Lung (tissue), 12 donors: ENCODE measurements around the gene PRR20G. TPM values are rescaled to one million over a fixed set of nuclear protein-coding genes. Genes with fewer than 3 reads are reported as not detected.

Experiments
- ATAC-seq: fragments of 200-7000 bp; cut with Tn5 transposase; one replicate; pipeline ENCODE4 v1.9.1; 2020; ENCODE audit warnings: moderate number of reproducible peaks; ENCODE audit not compliant: insufficient read depth, low FRiP score
- DNase-seq, 3 donors: peaks; one replicate each; pipeline ENCODE4 v3.0.0-alpha.2; 2013 to 2017
- H3K27ac ChIP-seq, 2 donors: one replicate each; pipeline ENCODE4 v1.5.1; 2013; ENCODE audit warnings: mild to moderate bottlenecking in 2 of 2, moderate library complexity in 2 of 2, control low read depth in 1 of 2, inconsistent platforms in 1 of 2, low read depth in 1 of 2, low read length in 1 of 2
- H3K27me3 ChIP-seq, 3 donors: one replicate each; pipeline ENCODE4 v1.5.1; 2013; ENCODE audit warnings: low read length in 2 of 3; ENCODE audit not compliant: control insufficient read depth in 3 of 3, insufficient read depth in 3 of 3
- H3K36me3 ChIP-seq, 4 donors: one replicate each; pipeline ENCODE4 v1.5.1; 2013; ENCODE audit warnings: low read length in 4 of 4, mild to moderate bottlenecking in 1 of 4, moderate library complexity in 1 of 4; ENCODE audit not compliant: control insufficient read depth in 4 of 4, insufficient read depth in 4 of 4
- H3K4me1 ChIP-seq, 5 donors: one replicate each; pipeline ENCODE4 v1.5.1; 2013; ENCODE audit warnings: low read length in 5 of 5, mild to moderate bottlenecking in 2 of 5, moderate library complexity in 1 of 5; ENCODE audit not compliant: control insufficient read depth in 5 of 5, insufficient read depth in 5 of 5
- H3K4me3 ChIP-seq: one replicate; pipeline ENCODE4 v1.5.1; 2013; ENCODE audit warnings: mild to moderate bottlenecking, control low read depth, moderate library complexity
- H3K9ac ChIP-seq, 2 donors: one replicate each; pipeline ENCODE4 v1.5.1; 2013; ENCODE audit warnings: low read length in 2 of 2, control low read depth in 1 of 2; ENCODE audit not compliant: insufficient read depth in 1 of 2
- H3K9me3 ChIP-seq, 4 donors: one replicate each; pipeline ENCODE4 v1.5.1; 2013; ENCODE audit warnings: low read length in 3 of 4, mild to moderate bottlenecking in 1 of 4, moderate library complexity in 1 of 4; ENCODE audit not compliant: control insufficient read depth in 4 of 4, insufficient read depth in 3 of 4
- WGBS, 2 donors: extraction: QIAGEN DNeasy Blood & Tissue Kit; methylation state at CpG; one replicate each; pipeline ENCODE4 v1.1.7; 2013; 5-methylcytosine and 5-hydroxymethylcytosine counted together
- polyA plus RNA-seq, 2 donors: library from polyadenylated mRNA; stranded (reverse); fragments of 200-250 nt; gene quantifications; one replicate each; pipeline ENCODE4 v1.2.1, GENCODE V29; 2013
- total RNA-seq, 2 donors: library from RNA; depleted of rRNA in 1 of 2; stranded (reverse); fragments of >200 nt in 1 of 2; gene quantifications; one replicate each; pipeline ENCODE4 v1.2.1, GENCODE V29; 2014 to 2021
- TF ChIP-seq, protein P1 (sequence below): IDR thresholded peaks from 2 replicates; pipeline ENCODE4 v1.5.1; 2012; ENCODE audit warnings: mild to moderate bottlenecking; ENCODE audit errors: control extremely low read depth, extremely low read depth
- donor health status: control.
- donor health status: control.
- donor health status: Bipolar disorder and iron deficiency.
- donor health status: healthy.
- donor health status: DM: yes; HTN: yes; CAD: no.

PRR20G gene
- total and polyA plus RNA-seq, 4 donors = 0.05 TPM; not detected in 3

DNA sequence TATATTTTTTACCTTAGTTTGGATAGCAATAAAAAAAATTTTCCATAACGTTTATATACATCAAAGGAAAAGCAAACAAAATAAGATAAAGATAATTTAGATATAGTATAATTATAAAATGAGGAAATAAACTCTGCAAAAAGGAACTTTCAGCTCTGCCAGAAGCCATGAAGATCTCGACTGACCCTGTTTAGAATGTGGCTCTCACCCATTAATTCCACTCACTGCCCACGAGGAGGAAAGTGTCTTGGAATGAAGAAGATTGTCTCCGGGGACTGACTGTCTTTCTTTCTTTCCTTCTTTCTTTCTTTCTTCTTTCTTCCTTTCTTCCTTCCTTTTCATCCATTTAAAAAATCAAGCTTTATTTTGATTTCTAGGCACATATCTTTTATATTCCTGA, 20.1 kb upstream of the PRR20G start:
- DNase-seq = no peak
- 49 to 67% methylated on average over 4 of the region's 4 CpGs for WGBS, 2 donors
- H3K27me3 ChIP-seq = no peaks in the 10 kb centered on the region
- no peak overlapping the region for H3K27ac ChIP-seq
- H3K9ac ChIP-seq = no peak overlapping the region
- no peak overlapping the region for H3K4me3 ChIP-seq
- no peaks in the 10 kb centered on the region for H3K9me3 ChIP-seq
- no peaks in the 10 kb centered on the region for H3K4me1 ChIP-seq
- no peaks in the 10 kb centered on the region for H3K36me3 ChIP-seq
- no peak for ATAC-seq
- TF ChIP-seq, protein P1, sequence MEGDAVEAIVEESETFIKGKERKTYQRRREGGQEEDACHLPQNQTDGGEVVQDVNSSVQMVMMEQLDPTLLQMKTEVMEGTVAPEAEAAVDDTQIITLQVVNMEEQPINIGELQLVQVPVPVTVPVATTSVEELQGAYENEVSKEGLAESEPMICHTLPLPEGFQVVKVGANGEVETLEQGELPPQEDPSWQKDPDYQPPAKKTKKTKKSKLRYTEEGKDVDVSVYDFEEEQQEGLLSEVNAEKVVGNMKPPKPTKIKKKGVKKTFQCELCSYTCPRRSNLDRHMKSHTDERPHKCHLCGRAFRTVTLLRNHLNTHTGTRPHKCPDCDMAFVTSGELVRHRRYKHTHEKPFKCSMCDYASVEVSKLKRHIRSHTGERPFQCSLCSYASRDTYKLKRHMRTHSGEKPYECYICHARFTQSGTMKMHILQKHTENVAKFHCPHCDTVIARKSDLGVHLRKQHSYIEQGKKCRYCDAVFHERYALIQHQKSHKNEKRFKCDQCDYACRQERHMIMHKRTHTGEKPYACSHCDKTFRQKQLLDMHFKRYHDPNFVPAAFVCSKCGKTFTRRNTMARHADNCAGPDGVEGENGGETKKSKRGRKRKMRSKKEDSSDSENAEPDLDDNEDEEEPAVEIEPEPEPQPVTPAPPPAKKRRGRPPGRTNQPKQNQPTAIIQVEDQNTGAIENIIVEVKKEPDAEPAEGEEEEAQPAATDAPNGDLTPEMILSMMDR = no peak

DNA sequence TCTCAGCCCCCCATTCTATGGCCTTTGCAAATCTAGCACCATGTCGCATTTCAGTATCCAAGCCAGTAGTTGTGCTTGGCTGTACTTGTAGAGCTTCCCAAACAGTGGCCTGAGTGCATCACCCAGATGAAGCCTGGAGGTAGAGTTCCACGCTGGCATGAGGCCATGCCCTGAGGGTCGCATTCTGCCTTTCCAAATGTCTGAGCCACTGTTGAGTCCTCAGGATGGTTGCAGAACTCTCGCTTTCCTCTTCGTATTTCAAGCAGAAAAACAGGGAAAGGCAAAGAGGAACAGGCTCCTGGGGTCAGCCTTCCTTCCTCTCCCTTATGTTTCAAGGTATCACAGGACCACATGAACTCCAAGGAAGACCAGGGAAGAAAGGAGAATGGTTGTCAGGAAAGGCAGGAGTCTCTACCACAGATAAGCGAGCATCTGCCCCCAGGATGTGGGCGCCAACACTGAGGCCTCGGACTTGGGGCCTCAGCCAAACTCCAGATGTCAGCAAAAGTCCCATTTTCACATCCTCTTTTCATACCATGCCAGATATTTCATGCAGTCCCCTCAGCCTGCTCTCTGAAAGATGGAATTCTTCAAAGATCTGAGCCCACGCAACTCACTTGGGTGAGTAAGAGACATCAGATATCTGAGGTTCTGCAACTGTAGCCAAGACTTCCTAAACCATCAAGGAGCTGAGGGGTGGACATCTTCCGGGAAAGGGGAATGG, 19.4 kb upstream of the PRR20G start:
- Histone ChIP-seq H3K4me1 (no peaks in the 10 kb centered on the region), H3K27ac (no peak overlapping the region), H3K4me3 (no peak overlapping the region), H3K27me3 (peaks cover 0 to 3% (median 0%) of the 10 kb centered on the region in 3 donors), H3K36me3 (no peaks in the 10 kb centered on the region), H3K9me3 (no peaks in the 10 kb centered on the region), H3K9ac (no peak overlapping the region)
- WGBS, 2 donors = 54 to 69% methylated on average over 10 of the region's 10 CpGs
- DNase-seq = peak in 1 of 3 donors; percentile 7
- ATAC-seq = no peak
- TF ChIP-seq, protein P1 = no peak

DNA sequence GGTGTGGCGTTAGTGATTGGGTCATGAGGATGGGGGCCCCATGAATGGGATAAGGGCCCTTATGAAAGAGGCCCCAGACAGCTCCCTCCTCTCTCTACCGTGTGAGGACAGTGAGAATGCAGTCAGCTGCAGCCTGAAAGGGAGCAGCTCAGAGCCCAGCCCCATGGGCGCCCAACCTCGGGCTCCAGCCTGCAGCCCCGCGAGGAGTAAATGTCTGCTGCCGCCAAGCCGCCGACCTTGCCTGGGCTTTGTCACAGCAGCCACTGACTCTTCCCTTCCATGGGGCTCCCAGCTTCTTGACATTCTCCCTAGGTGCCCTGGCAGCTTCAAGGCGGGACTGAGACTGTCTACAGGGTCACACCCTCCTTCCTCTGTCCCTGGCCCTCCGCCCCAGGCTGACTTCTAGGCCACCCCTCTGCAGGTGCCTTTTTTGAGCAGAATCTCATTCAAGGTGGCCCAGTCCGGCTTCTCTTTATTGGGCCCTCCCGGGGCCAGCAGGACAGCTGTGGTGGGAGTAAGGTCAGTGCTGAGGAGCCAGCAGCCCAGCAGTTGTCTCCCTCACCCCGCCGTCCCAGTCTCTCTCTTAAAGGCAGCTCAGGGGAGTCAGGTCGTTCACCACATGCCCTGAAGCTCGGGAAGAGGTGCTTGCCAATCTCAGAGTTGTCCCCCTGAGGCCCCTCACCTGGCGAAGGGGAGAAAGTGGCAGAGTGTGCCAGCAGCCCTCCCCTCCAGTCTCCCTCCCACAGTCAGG, 18.7 kb upstream of the PRR20G start:
- Histone ChIP-seq H3K36me3 (no peaks in the 10 kb centered on the region), H3K27me3 (peaks cover 0 to 3% (median 0%) of the 10 kb centered on the region in 3 donors), H3K9ac (no peak overlapping the region), H3K27ac (no peak overlapping the region), H3K4me3 (no peak overlapping the region), H3K9me3 (no peaks in the 10 kb centered on the region), H3K4me1 (no peaks in the 10 kb centered on the region)
- TF ChIP-seq, protein P1 = no peak
- 80 to 81% methylated on average over 18 of the region's 18 CpGs for WGBS, 2 donors
- no peak for ATAC-seq
- no peak for DNase-seq
